Suppressor macrophage treated with lipopolysaccharide for 4 hours (primary cell): ENCODE data around the gene ZFYVE28.

Source experiments
- DNase-seq: peaks from one replicate; pipeline ENCODE4 v3.0.0-alpha.2; 2020

The ZFYVE28 gene

DNA sequence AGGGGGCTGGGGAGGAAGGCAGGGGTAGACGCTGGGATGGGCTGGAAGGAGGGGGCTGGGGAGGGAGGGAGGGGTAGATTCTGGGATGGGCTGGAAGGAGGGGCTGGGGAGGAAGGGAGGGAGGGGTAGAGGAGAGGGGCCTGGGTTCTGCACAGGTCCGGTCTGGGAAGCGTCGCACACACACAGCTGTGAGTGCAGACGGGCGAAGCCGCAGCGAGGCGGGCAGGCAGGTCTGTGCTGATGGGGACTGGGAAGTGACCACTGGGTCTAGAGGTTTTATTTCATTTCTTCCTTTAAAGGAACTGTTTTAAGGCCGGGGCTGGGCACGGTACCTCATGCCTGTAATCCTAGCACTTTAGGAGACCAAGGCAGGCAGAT lies 87.4 kb downstream of the ZFYVE28 start:
- no peak for DNase-seq

- DNase-seq = peak; percentile 36
Observed at GRCh38 chr4:2330091-2331042, 88.1 kb downstream of the ZFYVE28 start.

DNA sequence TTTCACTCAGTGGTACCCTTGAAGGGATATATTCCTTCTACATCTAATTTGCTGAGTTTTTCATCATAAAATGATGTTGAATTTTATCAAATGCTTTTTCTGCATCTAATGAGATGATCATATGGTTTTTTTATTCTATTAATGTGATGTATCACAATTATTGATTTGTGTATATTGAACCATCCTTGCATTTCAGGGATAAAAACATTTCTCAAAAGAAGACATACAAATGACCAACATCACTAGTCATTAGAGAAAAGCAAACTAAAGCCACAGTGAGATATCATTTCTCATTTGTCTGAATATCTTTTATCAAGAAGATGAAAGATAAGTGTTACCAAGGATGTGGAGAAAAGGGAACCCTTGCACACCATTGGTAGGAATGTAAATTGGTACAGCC lies 90.9 kb downstream of the ZFYVE28 start:
- no peak for DNase-seq

- DNase-seq = no peak
Observed at GRCh38 chr4:2324891-2325290, 93.6 kb downstream of the ZFYVE28 start.

- no peak for DNase-seq
Observed at GRCh38 chr4:2322841-2323240, 95.6 kb downstream of the ZFYVE28 start.

GRCh38 chr4:2322227-2322626 lies 96.2 kb downstream of the ZFYVE28 start:
- no peak for DNase-seq

GRCh38 chr4:2321279-2322196 lies 96.9 kb downstream of the ZFYVE28 start:
- no peak for DNase-seq

- DNase-seq = no peak
Observed at GRCh38 chr4:2320746-2321145, 97.7 kb downstream of the ZFYVE28 start.

GRCh38 chr4:2320152-2320551 lies 98.3 kb downstream of the ZFYVE28 start:
- DNase-seq = no peak

- no peak for DNase-seq
Observed at GRCh38 chr4:2318885-2319284, 99.6 kb downstream of the ZFYVE28 start.

- DNase-seq = no peak
Observed at GRCh38 chr4:2318476-2318875, 100.0 kb downstream of the ZFYVE28 start.

- no peak for DNase-seq
Observed at GRCh38 chr4:2313366-2313765, 105.1 kb downstream of the ZFYVE28 start.

- no peak for DNase-seq
Observed at GRCh38 chr4:2306773-2307410, 111.6 kb downstream of the ZFYVE28 start.

GRCh38 chr4:2305766-2306501 lies 112.5 kb downstream of the ZFYVE28 start:
- no peak for DNase-seq

GRCh38 chr4:2304877-2305561 lies 113.4 kb downstream of the ZFYVE28 start:
- DNase-seq = no peak

DNA sequence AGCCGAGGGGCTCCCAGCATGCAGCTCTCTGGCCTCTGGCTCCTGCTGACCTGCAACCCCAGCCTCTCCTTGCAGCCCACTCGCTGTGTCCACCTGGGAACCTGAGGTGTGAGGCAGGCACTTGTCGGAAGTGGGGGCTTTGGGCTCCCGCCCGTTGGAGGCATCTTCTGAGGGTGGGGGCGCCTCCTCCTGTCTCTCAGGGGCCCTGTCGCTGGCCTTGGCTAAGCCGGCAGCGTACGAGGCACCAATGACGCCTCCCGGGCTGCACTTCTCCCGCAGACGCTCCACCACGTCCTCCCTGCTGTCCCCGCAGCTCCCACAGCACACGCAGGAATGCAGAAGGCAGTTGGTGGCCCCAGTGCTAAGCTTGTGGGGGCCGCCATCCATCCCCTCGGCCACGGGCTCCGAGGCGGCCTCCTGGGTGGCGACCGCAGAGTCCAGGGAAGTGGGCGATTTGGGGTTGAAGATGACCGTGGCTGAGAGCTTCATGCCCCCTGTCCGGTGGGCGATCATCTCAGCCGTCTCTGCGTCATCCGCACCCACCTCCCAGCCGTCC lies 114.0 kb downstream of the ZFYVE28 start:
- DNase-seq = no peak

DNA sequence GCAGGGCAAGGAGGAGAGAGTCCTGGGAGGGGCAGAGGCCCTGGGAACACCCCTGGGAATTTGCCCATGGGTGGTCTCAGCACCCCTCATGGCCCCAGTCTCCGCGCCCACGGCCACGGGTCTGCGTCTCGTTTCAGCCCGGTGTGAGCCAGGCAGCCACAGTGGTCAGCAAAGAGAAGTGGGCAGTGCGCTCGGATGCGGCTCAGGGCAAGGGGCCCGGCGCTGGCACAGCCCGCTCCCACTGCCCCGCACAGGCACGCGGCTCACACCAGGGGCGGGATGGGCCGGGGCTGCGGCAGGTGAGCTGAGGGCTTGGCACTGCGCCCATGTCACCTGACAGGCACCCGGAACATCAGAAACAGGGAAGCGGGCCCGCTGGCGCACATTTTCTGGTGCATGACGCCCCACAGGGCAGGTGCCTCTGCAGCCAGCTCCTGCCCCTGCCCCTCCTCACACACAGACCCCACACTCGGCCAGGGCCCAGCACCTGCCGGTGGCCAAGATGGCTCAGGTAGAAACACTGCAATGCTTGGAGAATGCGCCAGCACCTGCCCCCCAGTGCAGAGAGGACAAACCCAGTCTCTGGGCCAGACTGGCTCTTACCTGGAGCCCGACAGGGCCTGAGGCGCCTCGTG lies 114.6 kb downstream of the ZFYVE28 start:
- no peak for DNase-seq

DNA sequence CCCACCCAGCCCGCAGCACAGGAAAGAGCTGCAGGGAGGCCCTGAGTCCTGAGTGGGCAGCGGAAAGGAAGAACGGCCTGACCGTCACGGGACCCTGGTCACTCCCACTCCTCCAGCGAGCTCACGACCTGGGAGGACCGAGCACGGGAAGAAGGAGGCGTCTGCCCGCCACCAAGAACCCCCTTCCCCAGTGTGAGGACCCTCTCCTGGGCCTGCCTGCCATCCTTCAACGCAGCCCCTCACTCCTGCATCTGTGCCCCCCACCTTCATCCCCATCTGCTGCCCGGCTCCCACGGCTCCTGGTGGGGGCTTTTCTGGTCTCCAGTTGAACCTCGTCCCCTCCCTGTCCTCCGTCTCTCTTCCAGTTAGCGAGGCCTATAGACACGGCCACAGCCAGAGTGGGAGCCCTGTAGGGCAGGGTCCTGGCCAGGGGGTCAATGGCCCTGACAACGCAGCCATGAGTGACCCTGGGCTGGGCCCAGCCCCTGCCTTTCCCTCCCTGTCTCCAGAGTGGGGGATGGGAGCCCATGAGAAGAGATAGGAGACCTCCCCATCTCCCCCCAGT lies 115.2 kb downstream of the ZFYVE28 start:
- no peak for DNase-seq

GRCh38 chr4:2302387-2303119 lies 115.9 kb downstream of the ZFYVE28 start:
- DNase-seq = no peak

- no peak for DNase-seq
Observed at GRCh38 chr4:2301806-2302205, 116.6 kb downstream of the ZFYVE28 start.
